ENCODE results near the gene PGA4.
"Not testable (repeated sequence)": the region's sequence is repeated elsewhere in the genome, so short reads cannot be mapped to it uniquely, and the experiment has no call there.

- not testable (repeated sequence) for TF ChIP-seq CTCF, EP300, POLR2A (IDR thresholded peaks at IDR 0.05)
Measured at GRCh38 chr11:61203873-61204272, 18.3 kb upstream of the PGA4 start.

Measured in ovary (tissue), 3 donors.